Measurements from ENCODE around the gene NELFB. TPM values are rescaled to one million over a fixed set of nuclear protein-coding genes. Genes with fewer than 3 reads are reported as not detected.
A peak's percentile ranks its signal among the peaks of the same experiment; 100 is the strongest.

NELFB gene
- total and polyA plus RNA-seq, 9 of the 15 experiments (the other 6 are each of a cell fraction or from before 2014, with no cell fraction given) = 0.24 to 84.0 (median 29.7) TPM

- TF ChIP-seq, protein P1, sequence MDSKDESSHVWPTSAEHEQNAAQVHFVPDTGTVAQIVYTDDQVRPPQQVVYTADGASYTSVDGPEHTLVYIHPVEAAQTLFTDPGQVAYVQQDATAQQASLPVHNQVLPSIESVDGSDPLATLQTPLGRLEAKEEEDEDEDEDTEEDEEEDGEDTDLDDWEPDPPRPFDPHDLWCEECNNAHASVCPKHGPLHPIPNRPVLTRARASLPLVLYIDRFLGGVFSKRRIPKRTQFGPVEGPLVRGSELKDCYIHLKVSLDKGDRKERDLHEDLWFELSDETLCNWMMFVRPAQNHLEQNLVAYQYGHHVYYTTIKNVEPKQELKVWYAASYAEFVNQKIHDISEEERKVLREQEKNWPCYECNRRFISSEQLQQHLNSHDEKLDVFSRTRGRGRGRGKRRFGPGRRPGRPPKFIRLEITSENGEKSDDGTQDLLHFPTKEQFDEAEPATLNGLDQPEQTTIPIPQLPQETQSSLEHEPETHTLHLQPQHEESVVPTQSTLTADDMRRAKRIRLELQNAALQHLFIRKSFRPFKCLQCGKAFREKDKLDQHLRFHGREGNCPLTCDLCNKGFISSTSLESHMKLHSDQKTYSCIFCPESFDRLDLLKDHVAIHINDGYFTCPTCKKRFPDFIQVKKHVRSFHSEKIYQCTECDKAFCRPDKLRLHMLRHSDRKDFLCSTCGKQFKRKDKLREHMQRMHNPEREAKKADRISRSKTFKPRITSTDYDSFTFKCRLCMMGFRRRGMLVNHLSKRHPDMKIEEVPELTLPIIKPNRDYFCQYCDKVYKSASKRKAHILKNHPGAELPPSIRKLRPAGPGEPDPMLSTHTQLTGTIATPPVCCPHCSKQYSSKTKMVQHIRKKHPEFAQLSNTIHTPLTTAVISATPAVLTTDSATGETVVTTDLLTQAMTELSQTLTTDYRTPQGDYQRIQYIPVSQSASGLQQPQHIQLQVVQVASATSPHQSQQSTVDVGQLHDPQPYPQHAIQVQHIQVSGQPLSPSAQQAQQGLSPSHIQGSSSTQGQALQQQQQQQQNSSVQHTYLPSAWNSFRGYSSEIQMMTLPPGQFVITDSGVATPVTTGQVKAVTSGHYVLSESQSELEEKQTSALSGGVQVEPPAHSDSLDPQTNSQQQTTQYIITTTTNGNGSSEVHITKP (IDR thresholded peaks at IDR 0.05; ENCODE audit: partially characterized antibody) = no peak
- TF ChIP-seq TAF1 (IDR thresholded peaks at IDR 0.05; ENCODE audit: control insufficient read depth, extremely low read depth, insufficient read depth, low read length, severe bottlenecking) (peak; percentile 50), MECOM (CRISPR knock-in tag; IDR thresholded peaks at IDR 0.05) (no peak), ZNF507 (tag; conservative IDR thresholded peaks at IDR 0.05) (no peak), ZNF431 (CRISPR knock-in tag; IDR thresholded peaks at IDR 0.05) (no peak), SPI1 (IDR thresholded peaks at IDR 0.05; ENCODE audit: borderline replicate concordance, low read depth, low read length) (peak; percentile 95), HMBOX1 (IDR thresholded peaks at IDR 0.05) (no peak), GABPB1 (CRISPR knock-in tag; IDR thresholded peaks at IDR 0.05) (no peak; the same call in 1 of the 2 replicates), ZNF589 (CRISPR knock-in tag; IDR thresholded peaks at IDR 0.05; ENCODE audit: low read depth) (peak; percentile 56; the same call in 1 of the 2 replicates), RBM22 (IDR thresholded peaks at IDR 0.05; ENCODE audit: low read depth, low read length, poor library complexity, severe bottlenecking) (no peak), SAP30 (IDR thresholded peaks at IDR 0.05; ENCODE audit: borderline replicate concordance, insufficient read depth, low read depth, low read length, poor library complexity, severe bottlenecking) (no peak)
- TF ChIP-seq, protein P2, sequence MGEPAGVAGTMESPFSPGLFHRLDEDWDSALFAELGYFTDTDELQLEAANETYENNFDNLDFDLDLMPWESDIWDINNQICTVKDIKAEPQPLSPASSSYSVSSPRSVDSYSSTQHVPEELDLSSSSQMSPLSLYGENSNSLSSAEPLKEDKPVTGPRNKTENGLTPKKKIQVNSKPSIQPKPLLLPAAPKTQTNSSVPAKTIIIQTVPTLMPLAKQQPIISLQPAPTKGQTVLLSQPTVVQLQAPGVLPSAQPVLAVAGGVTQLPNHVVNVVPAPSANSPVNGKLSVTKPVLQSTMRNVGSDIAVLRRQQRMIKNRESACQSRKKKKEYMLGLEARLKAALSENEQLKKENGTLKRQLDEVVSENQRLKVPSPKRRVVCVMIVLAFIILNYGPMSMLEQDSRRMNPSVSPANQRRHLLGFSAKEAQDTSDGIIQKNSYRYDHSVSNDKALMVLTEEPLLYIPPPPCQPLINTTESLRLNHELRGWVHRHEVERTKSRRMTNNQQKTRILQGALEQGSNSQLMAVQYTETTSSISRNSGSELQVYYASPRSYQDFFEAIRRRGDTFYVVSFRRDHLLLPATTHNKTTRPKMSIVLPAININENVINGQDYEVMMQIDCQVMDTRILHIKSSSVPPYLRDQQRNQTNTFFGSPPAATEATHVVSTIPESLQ (CRISPR knock-in tag; IDR thresholded peaks at IDR 0.05) = 0 out of 2 replicates have a peak, but pooled peaks have one; percentile 53
Measured at GRCh38 chr9:137218754-137219271, 36.3 kb upstream of the NELFB start (continued).
